ENCODE measurements around the gene SCUBE1. TPM values are rescaled to one million over a fixed set of nuclear protein-coding genes. Genes with fewer than 3 reads are reported as not detected.
A peak's percentile ranks its signal among the peaks of the same experiment; 100 is the strongest.

SCUBE1 gene
- total and polyA plus RNA-seq, 2 donors (not counting 3 experiments of a cell fraction or from before 2014, with no cell fraction given): 0.07 TPM; not detected in 1

- H3K27me3 ChIP-seq (ENCODE audit: control insufficient read depth in 2 of 2, insufficient read depth in 2 of 2, low read length in 2 of 2): peaks cover 4 to 10% of the 10 kb centered on the region in 2 experiments
These were observed 42.8 kb upstream of the SCUBE1 start for GRCh38 chr22:43385770-43386641.

More at GRCh38 chr22:43385770-43386641, 42.8 kb upstream of the SCUBE1 start:
- Histone ChIP-seq H3K4me2 (ENCODE audit: insufficient read depth, low read length) (no peak overlapping the region), H3K4me1 (ENCODE audit: control insufficient read depth, extremely low read depth, insufficient read depth, low read length) (no peaks in the 10 kb centered on the region), H3K36me3 (ENCODE audit: control insufficient read depth in 2 of 2, extremely low read depth in 1 of 2, insufficient read depth in 2 of 2, low read length in 2 of 2) (no peaks in the 10 kb centered on the region), H3K9me1 (replicated peaks; ENCODE audit: control insufficient read depth, extremely low read depth, insufficient read depth, low read length) (no peaks in the 10 kb centered on the region), H3K79me2 (ENCODE audit: control insufficient read depth, insufficient read depth, low read length) (no peaks in the 10 kb centered on the region), H4K20me1 (replicated peaks; ENCODE audit: control insufficient read depth, extremely low read depth, insufficient read depth, low read length) (no peaks in the 10 kb centered on the region), H3K9ac (replicated peaks; ENCODE audit: extremely low read depth, insufficient read depth, low read length) (no peak overlapping the region), H3K9me3 (replicated peaks; ENCODE audit: control insufficient read depth, insufficient read depth, low read length) (no peaks in the 10 kb centered on the region), H2AFZ (ENCODE audit: low read depth, low read length) (no peak overlapping the region), H3K4me3 (replicated peaks in 1 of 3; ENCODE audit: insufficient read depth in 1 of 3, low read depth in 1 of 3, low read length in 3 of 3) (no peak overlapping the region), H3K27ac (ENCODE audit: insufficient read depth, low read depth, low read length) (no peak overlapping the region)
- ChIA-PET POLR2A (no interaction called here), CTCF (interaction anchor here (0.5 to 7.9 kb wide), 9 partner anchors 17 to 1241 kb away, joined by 3 to 89 read pairs (median 3); no protein-coding TSS in a partner anchor)
- peak; percentile 88 for FAIRE-seq
- intact Hi-C loops (cut with micrococcal nuclease): loop anchor here (1.0 to 5.0 kb wide), 3 partner anchors 39 to 155 kb away; no protein-coding TSS in a partner anchor
- peak; percentile 70 for DNase-seq (ENCODE audit: low read depth, low spot score)
- BruUV-seq (replicated peaks): no TSS peak
- TF ChIP-seq POLR2AphosphoS5 (IDR thresholded peaks at IDR 0.05; ENCODE audit: insufficient read depth, low read depth, low read length) (no peak), EZH2 (IDR thresholded peaks at IDR 0.05; ENCODE audit: borderline replicate concordance, low read depth, low read length, severe bottlenecking) (peak; percentile 55), CTCF (IDR thresholded peaks at IDR 0.05; ENCODE audit: extremely low read depth in 1 of 2, insufficient read depth in 1 of 2, low read depth in 1 of 2, low read length in 2 of 2) (peak; percentile 91 to 95)
- dilution Hi-C loops (cut with MboI; ENCODE audit: extremely low pct_ligation_motif_present, low sequenced_read_pairs): no loop called here

All from endothelial cell of umbilical vein (primary cell).